ENCODE measurements around the gene ARID5B. TPM values are rescaled to one million over a fixed set of nuclear protein-coding genes. Genes with fewer than 3 reads are reported as not detected.

Gene ARID5B
- polyA plus RNA-seq, 3 donors: 1.00 to 2.5 (median 1.5) TPM

DNA sequence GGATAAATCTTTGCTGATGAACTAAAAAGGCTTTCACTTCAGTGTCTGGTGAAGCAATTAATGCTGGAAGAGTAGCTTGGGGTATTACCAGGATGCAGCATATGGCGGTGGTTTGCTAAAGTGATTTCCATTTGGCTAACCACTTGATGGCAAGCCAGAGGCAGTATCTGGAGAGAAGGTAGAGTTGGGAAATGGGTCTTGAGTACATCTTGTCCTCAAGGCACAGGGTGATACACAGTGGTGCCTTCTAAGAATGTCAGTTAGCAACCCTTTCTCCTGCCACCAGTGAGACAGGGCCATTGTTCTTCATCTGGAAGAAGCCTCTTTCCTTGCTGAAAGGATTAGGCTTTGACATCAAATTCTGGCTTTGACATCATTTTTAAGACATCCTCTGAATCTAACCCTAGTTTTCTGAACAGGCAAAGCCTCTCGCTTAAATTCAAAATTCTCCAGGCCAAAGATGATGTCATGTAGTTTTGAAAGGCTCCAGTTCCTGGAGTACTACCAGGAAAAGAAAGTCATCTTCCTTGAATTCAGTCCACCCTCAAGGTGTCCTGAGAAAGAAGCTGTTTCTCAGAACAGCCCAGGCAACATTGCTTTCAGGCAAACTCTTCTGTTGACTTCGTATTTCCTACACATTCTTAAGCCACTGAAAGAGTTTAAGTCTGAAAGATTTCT is 162.4 kb downstream of the ARID5B start:
- no peak overlapping the region for H3K27ac ChIP-seq (ENCODE audit: low read depth in 1 of 2, low read length in 2 of 2)
- Mint-ChIP-seq H3K4me1 (peaks cover 17% of the 10 kb centered on the region), H3K4me3 (no peak overlapping the region), H3K27ac (no peak overlapping the region), H3K36me3 (peaks cover 21 to 28% of the 10 kb centered on the region in 2 donors), H3K27me3 (ENCODE audit: low read depth in 3 of 3) (no peaks in the 10 kb centered on the region), H3K9me3 (peaks cover 0 to 3% (median 0%) of the 10 kb centered on the region in 7 donors)
- no peaks in the 10 kb centered on the region for H3K9me3 ChIP-seq (replicated peaks in 1 of 2; ENCODE audit: control insufficient read depth in 1 of 2, insufficient read depth in 1 of 2, low read length in 2 of 2)
- no peak overlapping the region for H3K9ac ChIP-seq (ENCODE audit: insufficient read depth, low read length, poor library complexity, severe bottlenecking)
- intact Hi-C loops (cut with micrococcal nuclease): no loop called here
- no peaks in the 10 kb centered on the region for H4K20me1 ChIP-seq (ENCODE audit: insufficient read depth, low read length)
- WGBS (ENCODE audit: insufficient coverage): 93% methylated on average over 1 of the region's 3 CpGs
- no peak overlapping the region for H2AFZ ChIP-seq (ENCODE audit: insufficient read depth, low read depth, low read length, poor library complexity, severe bottlenecking)
- no peaks in the 10 kb centered on the region for H3K27me3 ChIP-seq (ENCODE audit: control insufficient read depth in 2 of 2, insufficient read depth in 2 of 2, low read length in 2 of 2)
- H3K4me3 ChIP-seq (replicated peaks in 1 of 3; ENCODE audit: low read depth in 2 of 3, low read length in 3 of 3): no peak overlapping the region
- DNase-seq: no peak
- TF ChIP-seq, protein P1, sequence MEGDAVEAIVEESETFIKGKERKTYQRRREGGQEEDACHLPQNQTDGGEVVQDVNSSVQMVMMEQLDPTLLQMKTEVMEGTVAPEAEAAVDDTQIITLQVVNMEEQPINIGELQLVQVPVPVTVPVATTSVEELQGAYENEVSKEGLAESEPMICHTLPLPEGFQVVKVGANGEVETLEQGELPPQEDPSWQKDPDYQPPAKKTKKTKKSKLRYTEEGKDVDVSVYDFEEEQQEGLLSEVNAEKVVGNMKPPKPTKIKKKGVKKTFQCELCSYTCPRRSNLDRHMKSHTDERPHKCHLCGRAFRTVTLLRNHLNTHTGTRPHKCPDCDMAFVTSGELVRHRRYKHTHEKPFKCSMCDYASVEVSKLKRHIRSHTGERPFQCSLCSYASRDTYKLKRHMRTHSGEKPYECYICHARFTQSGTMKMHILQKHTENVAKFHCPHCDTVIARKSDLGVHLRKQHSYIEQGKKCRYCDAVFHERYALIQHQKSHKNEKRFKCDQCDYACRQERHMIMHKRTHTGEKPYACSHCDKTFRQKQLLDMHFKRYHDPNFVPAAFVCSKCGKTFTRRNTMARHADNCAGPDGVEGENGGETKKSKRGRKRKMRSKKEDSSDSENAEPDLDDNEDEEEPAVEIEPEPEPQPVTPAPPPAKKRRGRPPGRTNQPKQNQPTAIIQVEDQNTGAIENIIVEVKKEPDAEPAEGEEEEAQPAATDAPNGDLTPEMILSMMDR (IDR thresholded peaks at IDR 0.05): no peak
- peaks cover 14 to 16% of the 10 kb centered on the region in 2 donors for H3K4me1 ChIP-seq (ENCODE audit: control insufficient read depth in 1 of 2, insufficient read depth in 2 of 2, low read length in 2 of 2)
- H3K36me3 ChIP-seq (replicated peaks in 1 of 2; ENCODE audit: control insufficient read depth in 1 of 2, insufficient read depth in 2 of 2, low read length in 2 of 2): no peaks in the 10 kb centered on the region
- no peak overlapping the region for H3K4me2 ChIP-seq (replicated peaks; ENCODE audit: extremely low read depth, low read length, poor library complexity, severe bottlenecking)
- no peaks in the 10 kb centered on the region for H3K79me2 ChIP-seq (ENCODE audit: insufficient read depth, low read length)

DNA sequence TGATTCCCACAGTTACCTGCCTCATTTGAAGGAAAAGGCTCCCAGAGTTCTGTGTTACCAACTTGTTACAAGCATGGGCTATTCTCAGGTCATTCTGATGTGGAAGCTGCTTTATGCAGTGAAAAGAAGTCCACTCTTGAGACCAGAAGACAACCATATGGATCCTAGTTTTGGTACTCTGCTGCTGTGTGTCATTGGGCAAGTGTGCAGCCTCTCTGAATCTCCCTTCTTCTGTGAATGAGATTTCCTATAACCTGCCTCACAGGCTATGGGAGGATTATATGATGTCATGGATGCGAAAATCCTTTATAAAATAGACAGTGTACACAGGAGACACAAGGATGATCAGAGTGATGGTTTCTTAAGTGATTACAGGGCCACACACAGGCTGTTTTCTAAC is 166.1 kb downstream of the ARID5B start:
- no peaks in the 10 kb centered on the region for H3K79me2 ChIP-seq (ENCODE audit: insufficient read depth, low read length)
- no peak overlapping the region for H3K4me2 ChIP-seq (replicated peaks; ENCODE audit: extremely low read depth, low read length, poor library complexity, severe bottlenecking)
- H3K4me1 ChIP-seq (ENCODE audit: control insufficient read depth in 1 of 2, insufficient read depth in 2 of 2, low read length in 2 of 2): peaks cover 5 to 10% of the 10 kb centered on the region in 2 donors
- no peaks in the 10 kb centered on the region for H3K9me3 ChIP-seq (replicated peaks in 1 of 2; ENCODE audit: control insufficient read depth in 1 of 2, insufficient read depth in 1 of 2, low read length in 2 of 2)
- intact Hi-C loops (cut with micrococcal nuclease): no loop called here
- no peak overlapping the region for H3K4me3 Mint-ChIP-seq
- no peaks in the 10 kb centered on the region for H3K27me3 ChIP-seq (ENCODE audit: control insufficient read depth in 2 of 2, insufficient read depth in 2 of 2, low read length in 2 of 2)
- peaks cover 0 to 10% of the 10 kb centered on the region in 2 donors for H3K36me3 ChIP-seq (replicated peaks in 1 of 2; ENCODE audit: control insufficient read depth in 1 of 2, insufficient read depth in 2 of 2, low read length in 2 of 2)
- no peaks in the 10 kb centered on the region for H3K27me3 Mint-ChIP-seq (ENCODE audit: low read depth in 3 of 3)
- TF ChIP-seq, protein P1 (IDR thresholded peaks at IDR 0.05): no peak
- H3K27ac ChIP-seq (ENCODE audit: low read depth in 1 of 2, low read length in 2 of 2): no peak overlapping the region
- no peak overlapping the region for H3K4me3 ChIP-seq (replicated peaks in 1 of 3; ENCODE audit: low read depth in 2 of 3, low read length in 3 of 3)
- DNase-seq: no peak
- H3K9me3 Mint-ChIP-seq: no peaks in the 10 kb centered on the region
- no CpG with 5 or more reads among the region's 1 CpG for WGBS (ENCODE audit: insufficient coverage)
- no peak overlapping the region for H3K27ac Mint-ChIP-seq
- H4K20me1 ChIP-seq (ENCODE audit: insufficient read depth, low read length): no peaks in the 10 kb centered on the region
- peaks cover 33 to 40% of the 10 kb centered on the region in 2 donors for H3K36me3 Mint-ChIP-seq
- no peak overlapping the region for H3K9ac ChIP-seq (ENCODE audit: insufficient read depth, low read length, poor library complexity, severe bottlenecking)
- H2AFZ ChIP-seq (ENCODE audit: insufficient read depth, low read depth, low read length, poor library complexity, severe bottlenecking): no peak overlapping the region
- H3K4me1 Mint-ChIP-seq: peaks cover 8% of the 10 kb centered on the region
